ENCODE measurements around the gene XKRX.

- no peak for TF ChIP-seq POLR2A (IDR thresholded peaks at IDR 0.05)
- no peak for TF ChIP-seq CTCF (IDR thresholded peaks at IDR 0.05)
- TF ChIP-seq POLR2AphosphoS5 (IDR thresholded peaks at IDR 0.05): no peak
Measured at GRCh38 chrX:100924375-100924774, 4.3 kb downstream of the XKRX start.

Measured in prostate gland (tissue), 2 donors.